Lower lobe of right lung (tissue), 2 donors: Measurements from ENCODE around the gene ODAD4. TPM values are rescaled to one million over a fixed set of nuclear protein-coding genes. Genes with fewer than 3 reads are reported as not detected.

Experiments used
- ATAC-seq, 2 donors: fragments of 200-7000 bp; cut with Tn5 transposase; one replicate each; pipeline ENCODE4 v1.9.1; 2020 to 2022; ENCODE audit warnings: mild to moderate bottlenecking in 2 of 2, moderate library complexity in 2 of 2
- DNase-seq: peaks from one replicate; pipeline ENCODE4 v3.0.0-alpha.2; 2020
- H3K27ac ChIP-seq: fragments of 200-600 bp; one replicate; pipeline ENCODE4 v1.8.0; 2022
- H3K27me3 ChIP-seq: fragments of 200-600 bp; one replicate; pipeline ENCODE4 v1.8.0; 2022; ENCODE audit warnings: low read depth
- H3K36me3 ChIP-seq: fragments of 200-600 bp; one replicate; pipeline ENCODE4 v1.8.0; 2022; ENCODE audit warnings: mild to moderate bottlenecking
- H3K4me1 ChIP-seq: fragments of 200-600 bp; one replicate; pipeline ENCODE4 v1.8.0; 2022
- H3K4me3 ChIP-seq: fragments of 200-600 bp; one replicate; pipeline ENCODE4 v1.8.0; 2022; ENCODE audit warnings: mild to moderate bottlenecking
- H3K9me3 ChIP-seq: fragments of 200-600 bp; one replicate; pipeline ENCODE4 v1.8.0; 2022
- intact Hi-C: fragments of 100-400 bp; cut with DNase I; formaldehyde crosslinking; loops from one replicate; pipeline ENCODE4 v1.11.0; 2022
- total RNA-seq: library from RNA; stranded (reverse); fragmentation: NEBNext Ultra II Directional; extraction: Animal tissue kit (Norgen Biotek cat#: 25700); gene quantifications from one replicate; pipeline ENCODE4 v1.2.1, GENCODE V29; 2021
- TF ChIP-seq, protein P1 (sequence below): fragments of 200-600 bp; IDR thresholded peaks from one replicate; pipeline ENCODE4 v1.8.0; 2022; ENCODE audit warnings: antibody characterized with exemption, mild to moderate bottlenecking
- donor health status: DM: no; HTN: yes; CAD: no; lungs with severe emphysema.

The ODAD4 gene
- total RNA-seq, 1 donor from 2014 or later = 5.4 TPM

- H3K9me3 ChIP-seq = no peaks in the 10 kb centered on the region
- TF ChIP-seq, protein P1, sequence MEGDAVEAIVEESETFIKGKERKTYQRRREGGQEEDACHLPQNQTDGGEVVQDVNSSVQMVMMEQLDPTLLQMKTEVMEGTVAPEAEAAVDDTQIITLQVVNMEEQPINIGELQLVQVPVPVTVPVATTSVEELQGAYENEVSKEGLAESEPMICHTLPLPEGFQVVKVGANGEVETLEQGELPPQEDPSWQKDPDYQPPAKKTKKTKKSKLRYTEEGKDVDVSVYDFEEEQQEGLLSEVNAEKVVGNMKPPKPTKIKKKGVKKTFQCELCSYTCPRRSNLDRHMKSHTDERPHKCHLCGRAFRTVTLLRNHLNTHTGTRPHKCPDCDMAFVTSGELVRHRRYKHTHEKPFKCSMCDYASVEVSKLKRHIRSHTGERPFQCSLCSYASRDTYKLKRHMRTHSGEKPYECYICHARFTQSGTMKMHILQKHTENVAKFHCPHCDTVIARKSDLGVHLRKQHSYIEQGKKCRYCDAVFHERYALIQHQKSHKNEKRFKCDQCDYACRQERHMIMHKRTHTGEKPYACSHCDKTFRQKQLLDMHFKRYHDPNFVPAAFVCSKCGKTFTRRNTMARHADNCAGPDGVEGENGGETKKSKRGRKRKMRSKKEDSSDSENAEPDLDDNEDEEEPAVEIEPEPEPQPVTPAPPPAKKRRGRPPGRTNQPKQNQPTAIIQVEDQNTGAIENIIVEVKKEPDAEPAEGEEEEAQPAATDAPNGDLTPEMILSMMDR = no peak
- H3K27me3 ChIP-seq = no peaks in the 10 kb centered on the region
- H3K36me3 ChIP-seq = peaks cover 50% of the 10 kb centered on the region
- ATAC-seq = no peak
- H3K4me3 ChIP-seq = no peak overlapping the region
- intact Hi-C loops = no loop called here
- H3K27ac ChIP-seq = no peak overlapping the region
- DNase-seq = no peak
- peaks cover 32% of the 10 kb centered on the region for H3K4me1 ChIP-seq
These were observed 16.6 kb upstream of the ODAD4 start for GRCh38 chr17:41913798-41914197.

- TF ChIP-seq, protein P1 = no peak
- Histone ChIP-seq H3K27ac (no peak overlapping the region), H3K36me3 (peaks cover 44% of the 10 kb centered on the region), H3K27me3 (no peaks in the 10 kb centered on the region), H3K4me3 (no peak overlapping the region), H3K9me3 (no peaks in the 10 kb centered on the region), H3K4me1 (peaks cover 34% of the 10 kb centered on the region)
- no peak for ATAC-seq
- intact Hi-C loops = no loop called here
- no peak for DNase-seq
These were observed 16.1 kb upstream of the ODAD4 start for GRCh38 chr17:41914358-41914766.

DNA sequence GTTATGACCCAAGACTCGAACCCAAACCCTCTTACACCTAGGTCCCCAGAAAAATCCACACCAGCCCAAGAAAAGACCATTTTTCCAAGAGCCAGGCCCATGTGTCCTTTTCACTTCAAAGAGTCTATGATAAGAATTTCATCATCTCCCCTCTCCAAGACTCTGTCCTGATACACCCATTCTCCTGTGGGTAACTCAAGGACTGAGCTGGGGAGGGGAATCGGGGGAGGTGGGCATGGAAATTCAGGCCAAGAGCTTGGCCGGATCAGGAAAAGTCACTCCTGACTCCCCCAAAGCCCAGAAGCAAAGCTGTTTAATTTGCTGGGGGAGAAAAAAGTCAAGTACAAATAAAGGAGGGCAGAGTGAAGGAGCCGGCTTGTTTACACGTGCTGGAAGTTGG, 15.4 kb upstream of the ODAD4 start:
- Histone ChIP-seq H3K4me3 (no peak overlapping the region), H3K9me3 (no peaks in the 10 kb centered on the region), H3K36me3 (peaks cover 38% of the 10 kb centered on the region), H3K27ac (no peak overlapping the region), H3K27me3 (no peaks in the 10 kb centered on the region), H3K4me1 (peaks cover 40% of the 10 kb centered on the region)
- ATAC-seq (no peak), DNase-seq (no peak)
- TF ChIP-seq, protein P1 = no peak
- intact Hi-C loops = no loop called here

- peaks cover 40% of the 10 kb centered on the region for H3K4me1 ChIP-seq
- H3K9me3 ChIP-seq = no peaks in the 10 kb centered on the region
- H3K27me3 ChIP-seq = no peaks in the 10 kb centered on the region
- no peak overlapping the region for H3K27ac ChIP-seq
- intact Hi-C loops = no loop called here
- TF ChIP-seq, protein P1 = no peak
- ATAC-seq (no peak), DNase-seq (no peak)
- peaks cover 32% of the 10 kb centered on the region for H3K36me3 ChIP-seq
- no peak overlapping the region for H3K4me3 ChIP-seq
These were observed 14.9 kb upstream of the ODAD4 start for GRCh38 chr17:41915566-41915965.

GRCh38 chr17:41917192-41917591, 13.2 kb upstream of the ODAD4 start:
- Histone ChIP-seq H3K4me3 (peak overlapping the region; percentile 100), H3K4me1 (peaks cover 40% of the 10 kb centered on the region), H3K27ac (peak overlapping the region; percentile 89), H3K27me3 (no peaks in the 10 kb centered on the region), H3K9me3 (no peaks in the 10 kb centered on the region), H3K36me3 (peaks cover 16% of the 10 kb centered on the region)
- TF ChIP-seq, protein P1 = no peak
- ATAC-seq (no peak), DNase-seq (no peak)
- intact Hi-C loops = no loop called here
